H1 (cell line): ENCODE data around the gene EYA4. TPM values are rescaled to one million over a fixed set of nuclear protein-coding genes. Genes with fewer than 3 reads are reported as not detected.

Experiments used
- CTCF ChIA-PET: fragments of 300-600 bp; sonication (Branson Sonifier 250); formaldehyde crosslinking; loops from one replicate; lab custom pipeline; 2021; ENCODE audit not compliant: partially characterized antibody; lab: Charles Lee
- POLR2A ChIA-PET: fragments of 300-600 bp; sonication (Branson Sonifier 250); formaldehyde crosslinking; loops from one replicate; lab custom pipeline; 2021; ENCODE audit warnings: inconsistent platforms; ENCODE audit not compliant: partially characterized antibody; lab: Charles Lee
- DNase-seq, 2 experiments: peaks; one replicate each; pipeline versions ENCODE4 v3.0.0 to v3.0.0-alpha.2; 2010 to 2022; ENCODE audit warnings: low spot score in 2 of 2, low read depth in 1 of 2, mixed read lengths in 1 of 2
- FAIRE-seq: peaks from 2 replicates; lab custom pipeline; 2011; peaks lifted over from hg19 to GRCh38; lab: Jason Lieb, UNC
- H2AFZ ChIP-seq: 2 replicates; pipeline ENCODE4 v1.8.1; 2012; ENCODE audit warnings: low read length, inconsistent platforms
- H2AK5ac ChIP-seq: 2 replicates; pipeline ENCODE4 v1.6.1; 2013; ENCODE audit warnings: low read depth, low read length
- H2BK120ac ChIP-seq: replicated peaks from 2 replicates; pipeline ENCODE3; 2013; ENCODE audit warnings: low read depth, low read length, inconsistent platforms
- H2BK12ac ChIP-seq: 2 replicates; pipeline ENCODE4 v1.6.1; 2013; ENCODE audit warnings: low read depth, low read length
- H2BK15ac ChIP-seq: 2 replicates; pipeline ENCODE4 v1.6.1; 2013; ENCODE audit warnings: low read length
- H2BK20ac ChIP-seq: 2 replicates; pipeline ENCODE4 v1.6.1; 2013; ENCODE audit warnings: low read length
- H2BK5ac ChIP-seq: 2 replicates; pipeline ENCODE4 v1.6.1; 2013; ENCODE audit warnings: low read depth, low read length
- H3K14ac ChIP-seq: 2 replicates; pipeline ENCODE4 v1.6.1; 2013; ENCODE audit warnings: inconsistent platforms; ENCODE audit not compliant: insufficient read length
- H3K18ac ChIP-seq: 2 replicates; pipeline ENCODE4 v1.6.1; 2013; ENCODE audit warnings: low read length; ENCODE audit errors: extremely low read depth
- H3K23ac ChIP-seq: 2 replicates; pipeline ENCODE4 v1.6.1; 2013; ENCODE audit warnings: inconsistent platforms; ENCODE audit not compliant: insufficient read length
- H3K23me2 ChIP-seq: 2 replicates; pipeline ENCODE4 v1.6.1; 2013; ENCODE audit warnings: low read depth, low read length
- H3K27ac ChIP-seq: 2 replicates; pipeline ENCODE4 v1.6.1; 2011; ENCODE audit warnings: low read depth, low read length, inconsistent platforms
- H3K27me3 ChIP-seq, 4 experiments: replicated peaks in 1 of 4; 1 replicate in 1 of 4; 2 replicates in 3 of 4; pipeline versions ENCODE4 v1.6.1 to v1.8.1; 2011 to 2013; ENCODE audit warnings: low read length in 3 of 4, mild to moderate bottlenecking in 3 of 4, inconsistent platforms in 2 of 4, mixed read lengths in 2 of 4, moderate library complexity in 1 of 4; ENCODE audit not compliant: control insufficient read depth in 3 of 4, insufficient read depth in 3 of 4; ENCODE audit errors: extremely low read depth in 1 of 4
- H3K36me3 ChIP-seq, 4 experiments: 2 replicates each; pipeline versions ENCODE4 v1.6.1 to v1.8.1; 2011 to 2013; ENCODE audit warnings: mild to moderate bottlenecking in 4 of 4, low read length in 3 of 4, moderate library complexity in 2 of 4, control low read depth in 1 of 4, inconsistent platforms in 1 of 4; ENCODE audit not compliant: insufficient read depth in 4 of 4, control insufficient read depth in 2 of 4
- H3K4ac ChIP-seq: replicated peaks from 2 replicates; pipeline ENCODE3; 2013; ENCODE audit warnings: low read length, low read depth, mixed read lengths, inconsistent platforms; ENCODE audit not compliant: insufficient read length
- H3K4me1 ChIP-seq, 4 experiments: replicated peaks in 1 of 4; 1 replicate in 1 of 4; 2 replicates in 3 of 4; pipeline versions ENCODE4 v1.6.1 to v1.8.1; 2011 to 2013; ENCODE audit warnings: low read length in 3 of 4, inconsistent platforms in 2 of 4, mixed read lengths in 1 of 4; ENCODE audit not compliant: insufficient read depth in 4 of 4, control insufficient read depth in 3 of 4
- H3K4me2 ChIP-seq, 2 experiments: 2 replicates each; pipeline versions ENCODE4 v1.6.1 to v1.8.1; 2011 to 2013; ENCODE audit warnings: low read depth in 2 of 2, low read length in 2 of 2, control low read depth in 1 of 2, inconsistent platforms in 1 of 2, mild to moderate bottlenecking in 1 of 2; ENCODE audit not compliant: insufficient read depth in 1 of 2
- H3K4me3 ChIP-seq, 4 experiments: fragments of 200-600, 300-600 bp in 1 of 4; sonication (generic), shearing (Covaris generic), sonication (Bioruptor Twin) in 1 of 4; 2 replicates each; pipeline versions ENCODE4 v1.5.1 to v1.8.1; 2011 to 2016; ENCODE audit warnings: low read length in 4 of 4, low read depth in 3 of 4, control low read depth in 2 of 4, inconsistent platforms in 2 of 4, mild to moderate bottlenecking in 2 of 4, mixed read lengths in 1 of 4, moderate library complexity in 1 of 4; ENCODE audit not compliant: insufficient read depth in 2 of 4; ENCODE audit errors: extremely low read depth in 1 of 4
- H3K56ac ChIP-seq: replicated peaks from 2 replicates; pipeline ENCODE3; 2013; ENCODE audit warnings: low read depth, mild to moderate bottlenecking, mixed read lengths, low read length, inconsistent platforms; ENCODE audit not compliant: insufficient read length
- H3K79me1 ChIP-seq: 2 replicates; pipeline ENCODE4 v1.6.1; 2013; ENCODE audit warnings: low read depth, low read length, control low read depth
- H3K79me2 ChIP-seq, 2 experiments: 2 replicates each; pipeline versions ENCODE4 v1.6.1 to v1.8.1; 2012 to 2013; ENCODE audit warnings: low read length in 2 of 2, mild to moderate bottlenecking in 2 of 2, inconsistent platforms in 1 of 2; ENCODE audit not compliant: insufficient read depth in 2 of 2, control insufficient read depth in 1 of 2
- H3K9ac ChIP-seq, 4 experiments: replicated peaks in 1 of 4; 1 replicate in 1 of 4; 2 replicates in 3 of 4; pipeline versions ENCODE4 v1.6.1 to v1.8.1; 2011 to 2013; ENCODE audit warnings: low read depth in 3 of 4, low read length in 3 of 4, control low read depth in 2 of 4, mild to moderate bottlenecking in 2 of 4, moderate library complexity in 2 of 4, inconsistent platforms in 1 of 4; ENCODE audit errors: extremely low read depth in 1 of 4
- H3K9me3 ChIP-seq, 2 experiments: 2 replicates each; pipeline versions ENCODE4 v1.6.1 to v1.8.1; 2012 to 2013; ENCODE audit warnings: mild to moderate bottlenecking in 2 of 2, moderate library complexity in 2 of 2, control low read depth in 1 of 2, inconsistent platforms in 1 of 2, low read depth in 1 of 2, low read length in 1 of 2, mixed read lengths in 1 of 2; ENCODE audit not compliant: insufficient read depth in 2 of 2
- H4K20me1 ChIP-seq, 2 experiments: replicated peaks in 1 of 2; 2 replicates each; pipeline versions ENCODE3 to v1.8.1; 2011 to 2013; ENCODE audit warnings: inconsistent platforms in 2 of 2, low read length in 2 of 2, mild to moderate bottlenecking in 1 of 2; ENCODE audit not compliant: insufficient read depth in 2 of 2, control insufficient read depth in 1 of 2
- H4K5ac ChIP-seq: 2 replicates; pipeline ENCODE4 v1.6.1; 2013; ENCODE audit warnings: low read length, low read depth, mixed read lengths, inconsistent platforms; ENCODE audit not compliant: insufficient read length
- H4K8ac ChIP-seq: 2 replicates; pipeline ENCODE4 v1.8.0; 2013; ENCODE audit warnings: mild to moderate bottlenecking, moderate library complexity, low read length, inconsistent platforms; ENCODE audit not compliant: insufficient read depth; ENCODE audit errors: extremely low read depth
- H4K91ac ChIP-seq: replicated peaks from 2 replicates; pipeline ENCODE3; 2013; ENCODE audit warnings: low read length, mixed read lengths, inconsistent platforms; ENCODE audit not compliant: insufficient read length
- BACH1 ChIP-seq: IDR thresholded peaks from 2 replicates; pipeline ENCODE4 v1.6.1; 2012; ENCODE audit warnings: low read length, improper control_type of control experiment
- BCL11A ChIP-seq, 2 experiments: IDR thresholded peaks; one replicate each; pipeline ENCODE4 v1.6.1; 2011; ENCODE audit warnings: low read depth in 2 of 2, low read length in 2 of 2, mild to moderate bottlenecking in 2 of 2
- EGR1 ChIP-seq: IDR thresholded peaks from 2 replicates; pipeline ENCODE4 v1.6.1; 2011; ENCODE audit warnings: low read depth, low read length, borderline replicate concordance
- NANOG ChIP-seq: IDR thresholded peaks from 2 replicates; pipeline ENCODE4 v1.6.1; 2011; ENCODE audit warnings: low read length, low read depth, mild to moderate bottlenecking, inconsistent platforms; ENCODE audit not compliant: insufficient read depth, poor library complexity, severe bottlenecking
- SAP30 ChIP-seq: fragments of 300-600 bp; sonication (generic); IDR thresholded peaks from 2 replicates; pipeline ENCODE4 v1.7.1; 2012; ENCODE audit warnings: low read length, moderate library complexity, mild to moderate bottlenecking, inconsistent platforms; ENCODE audit not compliant: insufficient read depth, insufficient replicate concordance
- SP2 ChIP-seq: IDR thresholded peaks from 2 replicates; pipeline ENCODE4 v1.6.1; 2012; ENCODE audit warnings: mild to moderate bottlenecking, low read length, inconsistent platforms
- SP4 ChIP-seq: IDR thresholded peaks from 2 replicates; pipeline ENCODE4 v1.6.1; 2012; ENCODE audit warnings: low read length, inconsistent platforms
- SRF ChIP-seq: IDR thresholded peaks from 2 replicates; pipeline ENCODE4 v1.6.1; 2011; ENCODE audit warnings: mild to moderate bottlenecking, low read depth, low read length, moderate library complexity
- SUZ12 ChIP-seq: fragments of 200-600 bp; sonication (generic); IDR thresholded peaks from 2 replicates; pipeline ENCODE4 v1.6.1; 2012; ENCODE audit warnings: mild to moderate bottlenecking, inconsistent platforms, low read length, moderate library complexity, mixed read lengths
- WGBS, 2 experiments: shearing (Covaris generic) in 1 of 2; methylation state at CpG; one replicate each; pipeline versions ENCODE4 v1.1.6 to v1.1.7; 2013 to 2015; ENCODE audit warnings: low lambda C conversion rate in 2 of 2, mixed read lengths in 2 of 2, inconsistent platforms in 1 of 2, low coverage in 1 of 2, missing lambda C conversion rate in 1 of 2; ENCODE audit not compliant: insufficient replicate concordance in 2 of 2, insufficient coverage in 1 of 2, insufficient read length in 1 of 2; ENCODE audit errors: extremely low coverage in 1 of 2, missing lambda C conversion rate in 1 of 2; 5-methylcytosine and 5-hydroxymethylcytosine counted together
- polyA plus RNA-seq, 7 experiments: library from polyadenylated mRNA; depleted of rRNA in 3 of 7; stranded (reverse) in 5 of 7; unstranded in 2 of 7; fragments of >200 nt in 5 of 7; fragments of 200-250 nt in 2 of 7; gene quantifications; 1 replicate in 5 of 7; 2 replicates in 1 of 7; 4 replicates in 1 of 7; pipeline versions ENCODE4 v1.2.1 to v1.2.3, GENCODE V29; 2011 to 2013; ENCODE audit warnings: missing spikeins in 2 of 7, mixed read lengths in 2 of 7
- total RNA-seq: library from RNA; stranded (reverse); fragmentation: NEBNext Ultra II Directional; extraction: Animal tissue kit (Norgen Biotek cat#: 25700); gene quantifications from 2 replicates; pipeline ENCODE4 v1.2.1, GENCODE V29; 2021
- TF ChIP-seq, protein P1 (sequence below), 3 experiments: IDR thresholded peaks; 1 replicate in 2 of 3; 2 replicates in 1 of 3; pipeline versions ENCODE4 v1.5.1 to v1.6.1; 2011; ENCODE audit warnings: low read length in 3 of 3, mild to moderate bottlenecking in 3 of 3, inconsistent platforms in 2 of 3, low read depth in 1 of 3, moderate library complexity in 1 of 3; ENCODE audit not compliant: insufficient read depth in 1 of 3; ENCODE audit errors: control extremely low read depth in 1 of 3

The EYA4 gene
- total and polyA plus RNA-seq, 2 of the 8 experiments (the other 6 are each of a cell fraction or from before 2014, with no cell fraction given) = 0.06 to 0.17 TPM

DNA sequence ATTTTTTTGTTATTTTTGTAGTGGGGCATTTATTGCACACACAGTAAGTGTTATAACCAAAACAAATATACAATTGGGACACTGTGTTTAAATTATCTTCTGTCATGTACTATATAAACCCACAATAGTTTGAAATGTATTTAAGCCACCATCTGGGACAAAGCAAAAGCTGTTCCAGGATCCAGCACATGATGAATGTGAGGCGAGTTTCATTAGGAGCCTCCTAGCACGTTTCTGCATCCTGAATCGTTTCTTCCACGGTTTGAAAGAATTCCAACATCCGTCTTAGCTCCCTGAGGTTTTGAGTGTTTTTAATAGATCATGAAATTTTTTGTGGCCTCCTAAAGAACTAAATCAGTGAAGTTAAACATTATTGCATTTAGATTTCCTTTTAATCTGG, 65.8 kb downstream of the EYA4 start:
- POLR2A ChIA-PET = no interaction called here
- WGBS, 2 experiments = 100% methylated on average over 5 of the region's 5 CpGs; no CpG with 5 or more reads in 1 of the 2 experiments
- no peak overlapping the region for H2AK5ac ChIP-seq
- no peak overlapping the region for H2BK5ac ChIP-seq
- no peak overlapping the region for H2BK20ac ChIP-seq
- no peak overlapping the region for H3K4me3 ChIP-seq
- no peak overlapping the region for H2BK12ac ChIP-seq
- H4K91ac ChIP-seq = no peak overlapping the region
- no peak overlapping the region for H2AFZ ChIP-seq
- H3K14ac ChIP-seq = no peak overlapping the region
- H3K79me2 ChIP-seq = no peaks in the 10 kb centered on the region
- H3K27me3 ChIP-seq = peaks cover 0 to 2% (median 0%) of the 10 kb centered on the region in 4 experiments; a peak in 1 of 7 replicates
- CTCF ChIA-PET = interaction anchor here (0.6 to 1.4 kb wide), 2 partner anchors 20 to 756 kb away, joined by 3 read pairs; no protein-coding TSS in a partner anchor
- H4K5ac ChIP-seq = no peak overlapping the region
- no peaks in the 10 kb centered on the region for H3K79me1 ChIP-seq
- no peak for FAIRE-seq
- no peak overlapping the region for H3K23ac ChIP-seq
- no peak overlapping the region for H3K27ac ChIP-seq
- no peaks in the 10 kb centered on the region for H4K20me1 ChIP-seq
- 0 out of 4 replicates have a peak, but pooled peaks cover 0 to 3% of the 10 kb centered on the region in 2 experiments for H3K9me3 ChIP-seq
- H2BK120ac ChIP-seq = no peak overlapping the region
- peaks cover 0 to 2% (median 0%) of the 10 kb centered on the region in 4 experiments; a peak in 1 of 7 replicates for H3K4me1 ChIP-seq
- no peaks in the 10 kb centered on the region for H3K36me3 ChIP-seq
- no peak overlapping the region for H3K4ac ChIP-seq
- no peak overlapping the region for H3K56ac ChIP-seq
- DNase-seq = no peak
- H3K9ac ChIP-seq = no peak overlapping the region
- no peak overlapping the region for H3K4me2 ChIP-seq
- H3K18ac ChIP-seq = no peak overlapping the region
- TF ChIP-seq BACH1 = no peak
- no peak for TF ChIP-seq NANOG
- no peak for TF ChIP-seq BCL11A (IDR thresholded peaks at IDR 0.05; ENCODE audit: low read depth in 2 of 2, low read length in 2 of 2)
- no peak for TF ChIP-seq SP4
- no peak for TF ChIP-seq SUZ12
- no peak for TF ChIP-seq EGR1
- TF ChIP-seq, protein P1, sequence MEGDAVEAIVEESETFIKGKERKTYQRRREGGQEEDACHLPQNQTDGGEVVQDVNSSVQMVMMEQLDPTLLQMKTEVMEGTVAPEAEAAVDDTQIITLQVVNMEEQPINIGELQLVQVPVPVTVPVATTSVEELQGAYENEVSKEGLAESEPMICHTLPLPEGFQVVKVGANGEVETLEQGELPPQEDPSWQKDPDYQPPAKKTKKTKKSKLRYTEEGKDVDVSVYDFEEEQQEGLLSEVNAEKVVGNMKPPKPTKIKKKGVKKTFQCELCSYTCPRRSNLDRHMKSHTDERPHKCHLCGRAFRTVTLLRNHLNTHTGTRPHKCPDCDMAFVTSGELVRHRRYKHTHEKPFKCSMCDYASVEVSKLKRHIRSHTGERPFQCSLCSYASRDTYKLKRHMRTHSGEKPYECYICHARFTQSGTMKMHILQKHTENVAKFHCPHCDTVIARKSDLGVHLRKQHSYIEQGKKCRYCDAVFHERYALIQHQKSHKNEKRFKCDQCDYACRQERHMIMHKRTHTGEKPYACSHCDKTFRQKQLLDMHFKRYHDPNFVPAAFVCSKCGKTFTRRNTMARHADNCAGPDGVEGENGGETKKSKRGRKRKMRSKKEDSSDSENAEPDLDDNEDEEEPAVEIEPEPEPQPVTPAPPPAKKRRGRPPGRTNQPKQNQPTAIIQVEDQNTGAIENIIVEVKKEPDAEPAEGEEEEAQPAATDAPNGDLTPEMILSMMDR (IDR thresholded peaks at IDR 0.05; ENCODE audit: control extremely low read depth in 1 of 3, insufficient read depth in 1 of 3, low read depth in 1 of 3, low read length in 3 of 3) = no peak
- no peak for TF ChIP-seq SAP30
- no peak for TF ChIP-seq SRF
- TF ChIP-seq SP2 = no peak
- no peak overlapping the region for H4K8ac ChIP-seq
- H3K23me2 ChIP-seq = no peaks in the 10 kb centered on the region
- H2BK15ac ChIP-seq = no peak overlapping the region
